Neural progenitor cell (in vitro differentiated cells): ENCODE measurements around the gene STK11IP. TPM values are rescaled to one million over a fixed set of nuclear protein-coding genes. Genes with fewer than 3 reads are reported as not detected.

Experiments
- DNase-seq: peaks from one replicate; pipeline ENCODE4 v3.0.0-alpha.2; 2016; ENCODE audit warnings: low spot score
- H2AFZ ChIP-seq: fragments of 200-600 bp; sonication (generic); replicated peaks from 2 replicates; pipeline ENCODE4 v1.6.1; 2016; ENCODE audit warnings: antibody characterized with exemption
- H3F3A ChIP-seq: fragments of 200-600 bp; sonication (generic); 2 replicates; pipeline ENCODE4 v1.6.1; 2016; ENCODE audit warnings: antibody characterized with exemption, low read depth
- H3K27ac ChIP-seq: fragments of 200-600 bp; sonication (generic); 2 replicates; pipeline ENCODE4 v1.5.1; 2016; ENCODE audit warnings: mild to moderate bottlenecking
- H3K27me3 ChIP-seq: fragments of 200-600 bp; sonication (generic); 2 replicates; pipeline ENCODE4 v1.6.1; 2016; ENCODE audit warnings: mild to moderate bottlenecking, moderate library complexity
- H3K36me3 ChIP-seq: fragments of 200-600 bp; sonication (generic); 2 replicates; pipeline ENCODE4 v1.5.1; 2016
- H3K4me1 ChIP-seq: fragments of 200-600 bp; sonication (generic); 2 replicates; pipeline ENCODE4 v1.6.1; 2016; ENCODE audit warnings: mixed run types
- H3K4me2 ChIP-seq: fragments of 200-600 bp; sonication (generic); 2 replicates; pipeline ENCODE4 v1.6.1; 2016
- H3K4me3 ChIP-seq: fragments of 200-600 bp; sonication (generic); 2 replicates; pipeline ENCODE4 v1.5.1; 2016
- H3K79me2 ChIP-seq: fragments of 200-600 bp; sonication (generic); 2 replicates; pipeline ENCODE4 v1.6.1; 2016; ENCODE audit warnings: low read depth
- H3K9ac ChIP-seq: fragments of 200-600 bp; sonication (generic); 2 replicates; pipeline ENCODE4 v1.6.1; 2016
- H3K9me3 ChIP-seq: fragments of 200-600 bp; sonication (generic); 2 replicates; pipeline ENCODE4 v1.5.1; 2016; ENCODE audit warnings: low read depth
- H4K20me1 ChIP-seq: fragments of 200-600 bp; sonication (generic); 2 replicates; pipeline ENCODE4 v1.6.1; 2016; ENCODE audit warnings: low read depth
- H3K27ac Mint-ChIP-seq: 3 replicates; pipeline ENCODE4 v1.8.0; 2021; ENCODE audit warnings: mixed read lengths
- H3K27me3 Mint-ChIP-seq: 2 replicates; pipeline ENCODE4 v1.8.0; 2022; ENCODE audit warnings: low read depth, mild to moderate bottlenecking, inconsistent platforms, moderate library complexity, mixed read lengths; ENCODE audit not compliant: insufficient read depth
- H3K36me3 Mint-ChIP-seq: 3 replicates; pipeline ENCODE4 v1.8.0; 2021; ENCODE audit warnings: mixed read lengths
- H3K4me1 Mint-ChIP-seq: 3 replicates; pipeline ENCODE4 v1.8.0; 2021; ENCODE audit warnings: mixed read lengths
- H3K4me3 Mint-ChIP-seq: 3 replicates; pipeline ENCODE4 v1.8.0; 2021; ENCODE audit warnings: mild to moderate bottlenecking, moderate library complexity, mixed read lengths
- H3K9me3 Mint-ChIP-seq: 3 replicates; pipeline ENCODE4 v1.8.0; 2020; ENCODE audit warnings: mixed read lengths
- EZH2 ChIP-seq: fragments of 200-600 bp; sonication (generic); IDR thresholded peaks from 2 replicates; pipeline ENCODE4 v1.6.1; 2017; ENCODE audit warnings: antibody characterized with exemption, mild to moderate bottlenecking, moderate library complexity
- EZH2phosphoT487 ChIP-seq: fragments of 200-600 bp; sonication (generic); IDR thresholded peaks from 2 replicates; pipeline ENCODE4 v1.6.1; 2017; ENCODE audit warnings: antibody characterized with exemption
- total RNA-seq: library from RNA; depleted of rRNA; stranded (reverse); fragments of >200 nt; gene quantifications from 2 replicates; pipeline ENCODE4 v1.2.3, GENCODE V29; 2015; ENCODE audit warnings: low replicate concordance
- TF ChIP-seq, protein P1 (sequence below): fragments of 200-600 bp; sonication (generic); IDR thresholded peaks from 2 replicates; pipeline ENCODE4 v1.5.1; 2017; ENCODE audit warnings: antibody characterized with exemption, mild to moderate bottlenecking

STK11IP gene
- total RNA-seq, 1 donor from 2014 or later, result 16.8 TPM

- H3K36me3 ChIP-seq, result no peaks in the 10 kb centered on the region
These were observed 6.1 kb downstream of the STK11IP start for GRCh38 chr2:219603771-219604170.

GRCh38 chr2:219605607-219605954 lies 7.9 kb downstream of the STK11IP start:
- no peaks in the 10 kb centered on the region for H3K4me1 ChIP-seq
- peaks cover 28% of the 10 kb centered on the region for H3K36me3 Mint-ChIP-seq
- H3K27ac Mint-ChIP-seq, result no peak overlapping the region
- H3F3A ChIP-seq, result no peaks in the 10 kb centered on the region
- peaks cover 2% of the 10 kb centered on the region for H3K27me3 Mint-ChIP-seq
- no peaks in the 10 kb centered on the region for H3K9me3 ChIP-seq
- no peak for DNase-seq
- no peaks in the 10 kb centered on the region for H3K36me3 ChIP-seq
- H3K4me1 Mint-ChIP-seq, result no peaks in the 10 kb centered on the region
- no peak overlapping the region for H3K4me3 ChIP-seq
- no peak overlapping the region for H3K4me2 ChIP-seq
- TF ChIP-seq, protein P1, sequence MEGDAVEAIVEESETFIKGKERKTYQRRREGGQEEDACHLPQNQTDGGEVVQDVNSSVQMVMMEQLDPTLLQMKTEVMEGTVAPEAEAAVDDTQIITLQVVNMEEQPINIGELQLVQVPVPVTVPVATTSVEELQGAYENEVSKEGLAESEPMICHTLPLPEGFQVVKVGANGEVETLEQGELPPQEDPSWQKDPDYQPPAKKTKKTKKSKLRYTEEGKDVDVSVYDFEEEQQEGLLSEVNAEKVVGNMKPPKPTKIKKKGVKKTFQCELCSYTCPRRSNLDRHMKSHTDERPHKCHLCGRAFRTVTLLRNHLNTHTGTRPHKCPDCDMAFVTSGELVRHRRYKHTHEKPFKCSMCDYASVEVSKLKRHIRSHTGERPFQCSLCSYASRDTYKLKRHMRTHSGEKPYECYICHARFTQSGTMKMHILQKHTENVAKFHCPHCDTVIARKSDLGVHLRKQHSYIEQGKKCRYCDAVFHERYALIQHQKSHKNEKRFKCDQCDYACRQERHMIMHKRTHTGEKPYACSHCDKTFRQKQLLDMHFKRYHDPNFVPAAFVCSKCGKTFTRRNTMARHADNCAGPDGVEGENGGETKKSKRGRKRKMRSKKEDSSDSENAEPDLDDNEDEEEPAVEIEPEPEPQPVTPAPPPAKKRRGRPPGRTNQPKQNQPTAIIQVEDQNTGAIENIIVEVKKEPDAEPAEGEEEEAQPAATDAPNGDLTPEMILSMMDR, result no peak
- TF ChIP-seq EZH2, result no peak
- no peak for TF ChIP-seq EZH2phosphoT487
- H3K79me2 ChIP-seq, result no peaks in the 10 kb centered on the region
- H4K20me1 ChIP-seq, result no peaks in the 10 kb centered on the region
- no peaks in the 10 kb centered on the region for H3K27me3 ChIP-seq
- H2AFZ ChIP-seq, result no peak overlapping the region
- H3K27ac ChIP-seq, result no peak overlapping the region
- H3K9me3 Mint-ChIP-seq, result no peaks in the 10 kb centered on the region
- H3K9ac ChIP-seq, result no peak overlapping the region
- no peak overlapping the region for H3K4me3 Mint-ChIP-seq

More at GRCh38 chr2:219603771-219604170, 6.1 kb downstream of the STK11IP start:
- no peaks in the 10 kb centered on the region for H3K4me1 Mint-ChIP-seq
- H3K9ac ChIP-seq, result no peak overlapping the region
- H3K9me3 Mint-ChIP-seq, result no peaks in the 10 kb centered on the region
- H3K4me3 ChIP-seq, result no peak overlapping the region
- DNase-seq, result no peak
- H3K27ac ChIP-seq, result no peak overlapping the region
- H3K9me3 ChIP-seq, result no peaks in the 10 kb centered on the region
- no peak overlapping the region for H3K4me2 ChIP-seq
- H3K79me2 ChIP-seq, result no peaks in the 10 kb centered on the region
- peak overlapping the region; percentile 17 for H3K27ac Mint-ChIP-seq
- peaks cover 2% of the 10 kb centered on the region for H3K27me3 Mint-ChIP-seq
- peaks cover 4% of the 10 kb centered on the region for H3F3A ChIP-seq
- no peaks in the 10 kb centered on the region for H3K27me3 ChIP-seq
- H3K4me1 ChIP-seq, result no peaks in the 10 kb centered on the region
- H4K20me1 ChIP-seq, result no peaks in the 10 kb centered on the region
- TF ChIP-seq, protein P1, result no peak
- TF ChIP-seq EZH2phosphoT487 (no peak), EZH2 (no peak)
- H2AFZ ChIP-seq, result no peak overlapping the region
- peaks cover 25% of the 10 kb centered on the region for H3K36me3 Mint-ChIP-seq
- no peak overlapping the region for H3K4me3 Mint-ChIP-seq

GRCh38 chr2:219607931-219608330 lies 10.3 kb downstream of the STK11IP start:
- no peaks in the 10 kb centered on the region for H3K36me3 ChIP-seq
- H3K4me3 ChIP-seq, result no peak overlapping the region
- no peak overlapping the region for H3K9ac ChIP-seq
- DNase-seq, result no peak
- no peak overlapping the region for H3K27ac ChIP-seq
- peaks cover 30% of the 10 kb centered on the region for H3K36me3 Mint-ChIP-seq
- H3K27ac Mint-ChIP-seq, result no peak overlapping the region
- H3F3A ChIP-seq, result no peaks in the 10 kb centered on the region
- TF ChIP-seq EZH2, result no peak
- TF ChIP-seq, protein P1, result no peak
- no peak for TF ChIP-seq EZH2phosphoT487
- H3K4me3 Mint-ChIP-seq, result no peak overlapping the region
- H3K9me3 Mint-ChIP-seq, result no peaks in the 10 kb centered on the region
- no peak overlapping the region for H2AFZ ChIP-seq
- peaks cover 4% of the 10 kb centered on the region for H3K4me1 Mint-ChIP-seq
- no peak overlapping the region for H3K4me2 ChIP-seq
- no peaks in the 10 kb centered on the region for H3K27me3 ChIP-seq
- H3K9me3 ChIP-seq, result no peaks in the 10 kb centered on the region
- H3K4me1 ChIP-seq, result no peaks in the 10 kb centered on the region
- H4K20me1 ChIP-seq, result no peaks in the 10 kb centered on the region
- peaks cover 5% of the 10 kb centered on the region for H3K27me3 Mint-ChIP-seq
- no peaks in the 10 kb centered on the region for H3K79me2 ChIP-seq
